ENCODE measurements around the gene KRTAP10-3.
"Not testable (repeated sequence)": the region's sequence is repeated elsewhere in the genome, so short reads cannot be mapped to it uniquely, and the experiment has no call there.

Gene KRTAP10-3

DNA sequence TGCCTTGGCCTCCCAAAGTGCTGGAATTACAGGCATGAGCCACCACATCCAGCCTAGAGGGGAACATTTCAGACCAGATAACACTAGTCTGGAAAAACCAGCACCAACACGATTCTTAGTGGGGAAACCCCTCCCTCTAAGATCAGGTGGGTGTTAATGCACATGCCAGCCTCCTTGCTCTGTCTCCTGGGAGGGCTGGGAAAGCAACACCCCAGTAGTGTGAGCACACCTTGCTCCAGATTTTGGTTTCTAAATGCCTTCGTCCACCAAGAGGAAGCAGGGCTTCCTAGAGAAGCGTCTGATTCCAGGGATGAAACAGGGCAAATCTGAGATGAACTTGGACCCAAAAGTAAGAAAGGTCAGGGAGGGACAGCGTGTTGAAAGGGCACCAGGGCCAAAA, 12.7 kb upstream of the KRTAP10-3 start:
- Mint-ChIP-seq H3K4me3 (no peak overlapping the region), H3K27ac (no peak overlapping the region), H3K9me3 (no peaks in the 10 kb centered on the region), H3K27me3 (ENCODE audit: low read depth) (peaks cover 3% of the 10 kb centered on the region), H3K36me3 (ENCODE audit: low read depth) (no peaks in the 10 kb centered on the region), H3K4me1 (ENCODE audit: low read depth) (no peaks in the 10 kb centered on the region)
- DNase-seq (ENCODE audit: low spot score), result no peak

DNA sequence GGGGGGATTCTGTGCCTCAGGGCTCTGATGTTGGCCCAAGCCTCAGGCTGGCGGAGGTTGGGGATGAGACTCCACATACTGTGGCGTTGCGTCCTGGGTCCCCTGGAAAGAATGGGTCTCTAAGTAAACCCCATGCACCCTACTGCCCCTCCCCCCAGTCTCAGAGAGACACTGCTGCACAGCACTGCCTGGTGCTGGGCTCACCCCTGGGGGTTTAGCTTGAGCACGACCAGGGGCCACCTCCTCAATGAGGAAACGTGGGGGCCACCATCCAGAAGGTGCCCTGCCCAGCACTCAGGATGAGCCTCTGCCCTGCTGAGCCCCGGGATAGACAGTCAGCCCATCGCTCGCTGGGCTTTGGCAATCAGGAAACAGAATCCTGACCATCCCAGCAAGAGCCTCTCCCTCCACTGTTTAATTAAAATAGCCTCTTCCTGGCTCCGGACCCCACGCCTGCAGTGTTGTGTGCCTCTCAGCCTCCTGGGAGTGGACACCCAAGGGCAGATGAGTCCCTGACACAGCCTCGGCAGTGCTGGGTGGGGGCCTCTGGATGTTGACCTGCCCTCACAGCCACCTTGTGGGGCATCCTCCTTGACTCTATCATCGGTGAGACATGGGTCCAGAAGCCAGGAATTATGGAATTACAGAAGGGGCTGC, 11.4 kb upstream of the KRTAP10-3 start:
- no peak overlapping the region for H3K4me3 Mint-ChIP-seq
- no peak for DNase-seq (ENCODE audit: low spot score)
- no peak overlapping the region for H3K27ac Mint-ChIP-seq
- H3K9me3 Mint-ChIP-seq, result no peaks in the 10 kb centered on the region
- H3K36me3 Mint-ChIP-seq (ENCODE audit: low read depth), result no peaks in the 10 kb centered on the region
- peaks cover 3% of the 10 kb centered on the region for H3K27me3 Mint-ChIP-seq (ENCODE audit: low read depth)
- peaks cover 5% of the 10 kb centered on the region for H3K4me1 Mint-ChIP-seq (ENCODE audit: low read depth)

DNA sequence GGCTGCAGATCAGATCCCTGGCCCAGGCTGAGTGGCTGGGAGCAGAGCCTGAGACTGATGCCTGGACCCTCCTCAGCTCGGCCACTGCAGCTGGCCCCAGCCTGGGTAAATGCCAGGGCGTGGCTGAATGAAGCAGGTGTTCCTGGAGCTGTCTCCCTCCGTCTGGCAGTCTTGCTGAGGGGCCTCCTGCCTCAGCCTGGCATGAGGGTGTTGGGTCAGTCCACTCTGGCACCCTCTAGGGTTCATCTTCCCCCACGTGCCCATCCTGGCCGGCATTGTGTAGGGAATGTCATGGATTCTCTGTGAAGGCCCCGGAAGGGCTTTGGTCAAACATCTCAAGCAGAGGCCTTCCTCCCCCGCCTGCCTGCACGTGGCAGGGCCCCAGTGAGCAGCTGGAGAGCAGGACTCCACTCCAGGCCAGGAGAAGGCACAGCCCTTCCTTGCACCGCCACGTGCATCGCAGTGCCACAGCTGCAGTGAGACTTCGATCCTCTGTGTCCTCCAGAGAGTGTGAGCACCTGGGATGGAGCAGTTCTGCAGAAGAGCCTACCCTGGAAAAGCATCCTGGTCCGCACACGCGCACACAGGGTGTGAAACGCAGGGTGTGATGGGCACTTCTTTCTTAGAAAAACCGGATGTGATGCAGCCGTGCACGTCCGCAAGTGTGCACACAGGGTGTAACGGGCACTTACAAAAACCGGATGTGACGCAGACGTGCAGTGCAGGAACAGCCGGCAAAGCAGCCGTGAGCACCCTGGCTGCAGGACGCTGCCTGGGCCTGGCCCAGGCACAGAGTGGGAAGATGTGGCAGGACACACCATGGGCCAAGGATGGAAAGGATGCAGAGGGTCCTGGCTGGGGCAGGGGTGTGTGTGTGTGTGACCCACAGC, 10.3 kb upstream of the KRTAP10-3 start:
- DNase-seq (ENCODE audit: low spot score), result no peak
- H3K4me1 Mint-ChIP-seq (ENCODE audit: low read depth), result peaks cover 10% of the 10 kb centered on the region
- H3K27me3 Mint-ChIP-seq (ENCODE audit: low read depth), result peaks cover 3% of the 10 kb centered on the region
- no peak overlapping the region for H3K4me3 Mint-ChIP-seq
- H3K9me3 Mint-ChIP-seq, result no peaks in the 10 kb centered on the region
- no peaks in the 10 kb centered on the region for H3K36me3 Mint-ChIP-seq (ENCODE audit: low read depth)
- H3K27ac Mint-ChIP-seq, result no peak overlapping the region

DNA sequence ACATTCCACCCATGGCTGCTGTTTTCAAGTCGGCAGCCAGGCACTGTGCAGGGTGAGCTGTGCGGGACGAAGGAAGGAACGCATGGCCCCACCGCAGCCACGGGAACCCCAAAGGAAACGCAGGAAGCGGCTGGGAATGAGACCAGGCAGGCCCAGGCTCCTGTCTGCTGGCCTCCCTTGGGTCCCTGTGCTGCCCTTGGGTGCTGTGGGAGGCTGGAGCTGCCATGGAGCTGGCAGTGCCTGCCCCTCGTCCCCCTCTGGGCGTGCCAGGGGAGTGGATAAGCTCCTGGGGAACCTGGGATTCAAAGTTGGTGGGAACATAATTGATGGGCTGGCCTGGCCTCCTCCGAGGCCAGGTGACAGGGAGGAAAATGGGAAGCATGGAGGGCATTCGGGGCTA, 9.7 kb upstream of the KRTAP10-3 start:
- Mint-ChIP-seq H3K27me3 (ENCODE audit: low read depth) (peaks cover 4% of the 10 kb centered on the region), H3K4me3 (no peak overlapping the region), H3K4me1 (ENCODE audit: low read depth) (peaks cover 10% of the 10 kb centered on the region)

DNA sequence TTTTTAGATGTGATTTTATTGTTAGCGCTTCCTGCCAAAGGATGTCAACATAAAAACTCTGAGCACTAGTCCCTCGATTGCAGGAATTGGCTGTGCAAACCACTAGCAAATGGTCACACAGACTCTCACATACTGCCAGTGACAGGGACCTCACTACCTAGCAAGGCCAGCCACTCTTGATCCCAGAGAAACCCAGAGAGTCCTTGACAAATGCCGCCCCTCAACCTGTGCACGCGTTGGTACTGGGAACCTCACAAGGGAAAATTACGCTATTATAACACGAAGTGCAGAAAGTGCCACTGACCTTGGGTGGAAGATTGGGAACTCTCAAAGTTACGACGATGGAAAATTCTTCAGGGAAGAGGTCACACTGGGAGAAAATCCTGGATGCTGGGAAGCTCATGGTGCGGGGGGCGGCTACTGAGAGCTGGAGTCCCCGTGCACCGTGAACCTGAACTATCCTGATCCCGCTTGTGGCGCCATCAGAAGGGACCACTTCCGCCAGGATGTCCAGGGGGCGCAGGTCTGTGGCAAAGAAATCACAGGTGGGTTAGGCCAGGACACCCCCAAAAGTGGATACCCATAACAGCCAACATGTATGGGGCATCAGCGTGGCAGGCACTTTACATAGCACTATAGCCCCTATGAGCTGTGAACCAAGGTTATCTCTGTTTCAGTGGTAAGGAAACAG, 9.0 kb upstream of the KRTAP10-3 start:
- no peaks in the 10 kb centered on the region for H3K36me3 Mint-ChIP-seq (ENCODE audit: low read depth)
- H3K4me3 Mint-ChIP-seq, result no peak overlapping the region
- peaks cover 3% of the 10 kb centered on the region for H3K9me3 Mint-ChIP-seq
- peaks cover 6% of the 10 kb centered on the region for H3K27me3 Mint-ChIP-seq (ENCODE audit: low read depth)
- DNase-seq (ENCODE audit: low spot score), result no peak
- peaks cover 10% of the 10 kb centered on the region for H3K4me1 Mint-ChIP-seq (ENCODE audit: low read depth)
- no peak overlapping the region for H3K27ac Mint-ChIP-seq

More for the DNA sequence above, 9.7 kb upstream of the KRTAP10-3 start:
- peaks cover 2% of the 10 kb centered on the region for H3K9me3 Mint-ChIP-seq
- H3K27ac Mint-ChIP-seq, result no peak overlapping the region
- H3K36me3 Mint-ChIP-seq (ENCODE audit: low read depth), result no peaks in the 10 kb centered on the region
- DNase-seq (ENCODE audit: low spot score), result no peak

DNA sequence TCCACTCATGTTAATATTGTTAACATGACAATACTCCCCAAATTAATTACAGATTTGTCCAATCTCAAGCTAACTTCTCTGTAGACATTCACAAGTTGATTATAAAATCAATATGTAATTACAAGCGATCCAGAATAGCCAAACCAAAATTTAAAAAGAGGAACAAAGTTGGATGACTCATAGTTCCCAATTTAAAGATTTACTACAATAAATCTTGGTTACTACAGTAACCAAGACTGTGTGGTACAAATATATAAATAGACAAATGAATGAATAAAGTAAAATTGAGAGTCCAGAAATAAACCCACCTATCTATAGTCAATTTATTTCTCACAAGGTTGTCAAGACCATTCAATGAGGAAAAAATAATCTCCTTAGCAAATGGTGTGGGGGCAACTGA, 7.8 kb upstream of the KRTAP10-3 start:
- H3K27ac Mint-ChIP-seq, result no peak overlapping the region

DNA sequence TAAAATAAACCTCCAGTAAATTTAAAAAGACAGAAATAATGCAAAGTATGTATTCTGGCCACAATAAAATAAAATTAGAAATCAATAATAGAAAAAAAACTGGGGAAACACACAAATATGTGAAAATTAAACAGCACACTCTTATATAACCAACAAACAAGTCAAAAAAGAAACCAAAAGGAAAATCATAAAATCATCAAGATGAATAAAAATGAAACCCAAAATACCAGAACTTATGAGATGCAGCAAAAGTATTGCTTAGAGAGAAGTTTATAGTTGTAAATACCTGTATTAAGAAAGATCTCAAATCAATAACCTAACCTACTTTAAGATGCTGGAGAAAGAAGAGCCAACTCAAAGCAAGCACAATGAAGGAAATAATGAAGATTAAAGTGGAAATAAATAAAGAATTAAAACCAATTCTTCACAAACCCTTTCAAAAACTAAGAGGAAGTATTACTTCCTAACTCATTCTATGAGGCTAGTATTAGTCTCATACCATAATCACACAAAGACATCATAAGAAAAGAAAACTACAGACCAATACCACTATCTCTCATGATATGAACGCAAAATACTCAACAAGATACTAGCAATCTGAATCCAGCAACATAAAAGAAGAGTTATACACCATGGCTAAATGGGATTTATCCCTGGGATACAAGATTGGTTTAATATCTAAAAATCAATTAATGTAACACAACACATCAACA, 6.4 kb upstream of the KRTAP10-3 start:
- peak overlapping the region; percentile 52 for H3K4me3 Mint-ChIP-seq
- H3K4me1 Mint-ChIP-seq (ENCODE audit: low read depth), result peaks cover 10% of the 10 kb centered on the region
- H3K36me3 Mint-ChIP-seq (ENCODE audit: low read depth), result no peaks in the 10 kb centered on the region
- DNase-seq (ENCODE audit: low spot score), result no peak
- H3K27me3 Mint-ChIP-seq (ENCODE audit: low read depth), result peaks cover 26% of the 10 kb centered on the region
- peak overlapping the region; percentile 79 for H3K27ac Mint-ChIP-seq
- H3K9me3 Mint-ChIP-seq, result peaks cover 7% of the 10 kb centered on the region

More for the DNA sequence above, 7.8 kb upstream of the KRTAP10-3 start:
- Mint-ChIP-seq H3K4me1 (ENCODE audit: low read depth) (peaks cover 10% of the 10 kb centered on the region), H3K4me3 (no peak overlapping the region), H3K36me3 (ENCODE audit: low read depth) (no peaks in the 10 kb centered on the region), H3K27me3 (ENCODE audit: low read depth) (peaks cover 15% of the 10 kb centered on the region), H3K9me3 (peaks cover 3% of the 10 kb centered on the region)
- DNase-seq (ENCODE audit: low spot score), result no peak

DNA sequence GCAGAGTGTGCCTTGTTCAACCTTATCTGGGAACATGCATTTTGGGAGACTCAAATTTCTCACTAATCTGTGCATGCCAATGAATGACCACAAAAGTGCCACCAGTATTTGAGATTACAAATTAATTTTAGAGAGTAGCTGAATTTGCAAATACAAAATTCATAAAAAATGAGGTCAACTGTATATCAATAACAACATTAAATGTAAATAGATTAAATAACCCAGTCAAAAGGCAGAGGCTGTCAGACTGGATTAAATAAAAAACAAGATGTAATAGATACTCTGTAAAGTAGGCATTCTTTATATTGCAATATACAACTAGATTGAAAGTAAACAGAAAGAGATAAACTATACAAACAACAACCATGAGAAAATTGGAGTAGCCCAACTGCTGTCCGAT, 5.5 kb upstream of the KRTAP10-3 start:
- Mint-ChIP-seq H3K36me3 (ENCODE audit: low read depth) (no peaks in the 10 kb centered on the region), H3K4me1 (ENCODE audit: low read depth) (peaks cover 10% of the 10 kb centered on the region), H3K27me3 (ENCODE audit: low read depth) (peaks cover 30% of the 10 kb centered on the region), H3K9me3 (peaks cover 7% of the 10 kb centered on the region), H3K4me3 (no peak overlapping the region), H3K27ac (no peak overlapping the region)
- DNase-seq (ENCODE audit: low spot score), result no peak

DNA sequence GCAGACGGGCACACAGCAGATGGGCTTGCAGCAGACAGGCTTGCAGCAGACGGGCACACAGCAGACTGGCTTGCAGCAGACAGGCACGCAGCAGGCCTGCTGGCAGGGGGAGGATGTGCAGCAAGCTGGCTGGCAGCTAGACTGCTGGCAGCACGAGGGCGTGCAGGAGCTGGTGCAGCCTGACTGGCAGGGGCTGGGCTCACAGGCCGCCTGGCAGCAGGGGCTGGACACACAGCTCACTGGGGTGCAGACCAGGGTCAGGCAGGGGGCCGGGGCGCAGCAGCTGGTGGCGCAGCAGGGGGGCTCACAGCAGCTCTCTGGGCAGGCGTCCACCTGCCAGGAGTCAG, 293 bp downstream of the KRTAP10-3 start:
- H3K27ac Mint-ChIP-seq; H3K9me3 Mint-ChIP-seq; H3K4me1 Mint-ChIP-seq (ENCODE audit: low read depth); DNase-seq (ENCODE audit: low spot score); H3K4me3 Mint-ChIP-seq; H3K36me3 Mint-ChIP-seq (ENCODE audit: low read depth): not testable (repeated sequence)
- peaks cover 31% of the 10 kb centered on the region for H3K27me3 Mint-ChIP-seq (ENCODE audit: low read depth)

DNA sequence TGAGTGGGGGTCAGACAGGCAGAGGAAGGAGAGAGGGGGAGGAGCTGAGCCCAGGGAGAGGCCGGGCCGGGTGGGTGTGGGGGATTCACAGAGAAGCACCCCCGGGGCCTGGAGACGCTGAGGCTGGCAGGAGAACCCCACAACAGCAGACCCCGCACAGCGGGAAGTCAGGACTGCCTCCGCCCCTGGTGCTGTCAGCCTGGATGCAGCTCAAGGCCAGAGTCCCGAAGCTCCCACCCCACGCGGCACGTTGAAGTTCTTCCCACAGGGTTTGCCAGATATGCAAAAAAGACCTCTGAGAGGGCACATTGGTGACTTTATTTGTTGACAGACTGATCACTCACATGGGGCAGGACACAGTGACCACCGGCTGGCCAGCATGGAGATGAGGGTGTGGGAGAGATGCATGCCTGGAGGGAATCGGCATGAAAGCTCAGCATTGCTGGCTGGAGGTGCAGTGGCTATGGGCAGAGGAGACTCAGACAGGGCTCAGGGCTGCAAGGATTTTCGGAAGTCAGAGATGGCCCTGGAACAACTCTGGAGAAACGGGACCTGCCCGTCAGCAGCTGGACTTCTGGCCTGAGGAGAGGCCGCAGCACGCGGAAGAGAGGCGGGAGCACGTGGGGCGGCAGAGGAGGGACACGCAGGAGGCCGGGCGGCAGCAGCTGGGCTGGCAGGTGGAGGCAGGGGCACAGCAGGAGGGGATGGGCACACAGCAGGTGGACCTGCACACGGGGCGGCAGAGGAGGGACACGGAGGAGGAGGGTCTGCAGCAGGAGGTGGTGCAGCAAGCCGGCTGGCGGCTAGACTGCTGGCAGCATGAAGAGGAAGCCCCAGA, 885 bp downstream of the KRTAP10-3 start:
- Mint-ChIP-seq H3K27ac (no peak overlapping the region), H3K4me3 (no peak overlapping the region), H3K27me3 (ENCODE audit: low read depth) (peaks cover 30% of the 10 kb centered on the region), H3K4me1 (ENCODE audit: low read depth) (no peaks in the 10 kb centered on the region), H3K36me3 (ENCODE audit: low read depth) (no peaks in the 10 kb centered on the region), H3K9me3 (peaks cover 4% of the 10 kb centered on the region)
- no peak for DNase-seq (ENCODE audit: low spot score)

DNA sequence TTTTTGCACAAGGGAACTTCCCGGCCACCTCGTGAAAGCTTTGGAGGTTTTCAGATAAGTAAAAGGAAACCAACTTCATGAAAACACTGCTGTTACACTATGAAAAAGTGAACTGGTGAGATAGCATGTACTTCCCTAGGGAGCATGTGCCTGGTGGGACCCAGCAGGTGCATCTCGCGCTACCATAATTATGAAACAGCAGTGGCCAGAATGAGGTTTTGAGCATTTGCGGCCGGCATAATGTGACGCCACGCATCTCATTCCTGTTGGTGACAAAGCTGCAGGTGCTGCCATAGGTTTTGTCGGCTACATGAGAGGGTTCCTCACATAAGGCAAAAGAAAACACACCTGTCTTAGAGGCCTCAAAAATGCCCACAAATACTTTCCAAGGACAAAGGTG, 1.7 kb downstream of the KRTAP10-3 start:
- DNase-seq (ENCODE audit: low spot score), result no peak
- no peaks in the 10 kb centered on the region for H3K4me1 Mint-ChIP-seq (ENCODE audit: low read depth)
- H3K4me3 Mint-ChIP-seq, result no peak overlapping the region
- no peak overlapping the region for H3K27ac Mint-ChIP-seq
- H3K9me3 Mint-ChIP-seq, result peaks cover 4% of the 10 kb centered on the region
- H3K36me3 Mint-ChIP-seq (ENCODE audit: low read depth), result no peaks in the 10 kb centered on the region
- H3K27me3 Mint-ChIP-seq (ENCODE audit: low read depth), result peaks cover 22% of the 10 kb centered on the region

DNA sequence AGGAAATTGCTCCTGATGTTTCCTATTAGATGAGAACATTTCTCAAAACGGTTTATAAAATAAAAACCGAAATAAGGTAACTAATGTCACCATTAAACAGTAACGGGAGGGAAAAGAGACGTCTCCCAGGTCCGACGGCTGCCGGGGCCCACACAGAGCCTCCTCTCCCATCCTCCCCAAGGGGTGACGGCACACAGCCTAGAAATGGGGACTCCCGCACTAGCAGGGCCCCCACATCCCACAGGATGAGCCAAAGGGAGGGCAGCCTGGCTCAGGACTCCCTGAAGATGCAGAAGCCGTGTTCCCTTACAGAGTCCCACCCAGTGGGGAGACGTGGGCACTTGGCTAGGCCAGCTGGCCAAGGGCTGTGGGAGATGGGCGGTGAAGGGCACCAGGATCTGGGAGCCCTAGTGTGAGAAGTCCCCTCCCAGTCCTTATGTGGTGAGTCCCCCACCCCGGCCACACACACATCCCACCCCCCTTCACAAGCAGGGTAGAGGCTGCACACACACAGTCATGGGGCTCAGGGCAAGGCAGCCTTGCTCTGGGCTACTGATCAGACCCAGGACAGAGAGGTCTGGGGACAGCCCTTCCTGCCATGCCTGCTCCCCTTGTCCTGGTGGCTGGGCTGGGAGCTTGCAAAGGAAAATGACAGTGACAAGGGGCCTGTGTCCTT, 3.3 kb downstream of the KRTAP10-3 start:
- Mint-ChIP-seq H3K4me3 (no peak overlapping the region), H3K27ac (no peak overlapping the region), H3K27me3 (ENCODE audit: low read depth) (peaks cover 10% of the 10 kb centered on the region), H3K4me1 (ENCODE audit: low read depth) (no peaks in the 10 kb centered on the region), H3K9me3 (no peaks in the 10 kb centered on the region), H3K36me3 (ENCODE audit: low read depth) (no peaks in the 10 kb centered on the region)
- DNase-seq (ENCODE audit: low spot score), result no peak

DNA sequence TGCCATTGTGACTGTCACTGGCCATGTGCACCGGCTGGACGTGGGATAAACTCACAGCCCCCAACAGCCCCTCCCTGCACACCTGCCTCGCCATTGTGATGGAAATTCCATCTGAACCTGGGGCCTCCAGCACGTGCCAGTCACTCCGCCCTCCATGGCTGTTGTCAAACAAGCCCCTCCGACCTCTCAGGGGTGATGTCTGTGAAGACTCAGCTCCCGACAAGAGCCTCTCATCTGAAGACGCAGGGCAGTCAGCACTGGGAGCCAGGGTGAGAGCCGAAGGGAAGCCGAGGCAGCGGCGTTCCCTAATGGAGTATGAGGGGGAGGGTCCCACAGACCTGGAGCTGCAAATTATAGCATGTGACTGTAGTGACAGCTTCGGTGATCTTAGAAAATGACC, 5.9 kb downstream of the KRTAP10-3 start:
- Mint-ChIP-seq H3K9me3 (peaks cover 10% of the 10 kb centered on the region), H3K27me3 (ENCODE audit: low read depth) (peaks cover 2% of the 10 kb centered on the region), H3K4me1 (ENCODE audit: low read depth) (peaks cover 5% of the 10 kb centered on the region), H3K4me3 (no peak overlapping the region), H3K27ac (no peak overlapping the region), H3K36me3 (ENCODE audit: low read depth) (peaks cover 5% of the 10 kb centered on the region)
- DNase-seq (ENCODE audit: low spot score), result no peak

All from T-helper 2 cell treated with Interferon-gamma antibody and Interleukin-4, amounts not matched to agents 5 μg/mL and 100 μg/mL, for 36 hours (primary cell).